ENCODE data around the gene EHMT2.
"Not testable (repeated sequence)": the region's sequence is repeated elsewhere in the genome, so short reads cannot be mapped to it uniquely, and the experiment has no call there.

Gene EHMT2

DNA sequence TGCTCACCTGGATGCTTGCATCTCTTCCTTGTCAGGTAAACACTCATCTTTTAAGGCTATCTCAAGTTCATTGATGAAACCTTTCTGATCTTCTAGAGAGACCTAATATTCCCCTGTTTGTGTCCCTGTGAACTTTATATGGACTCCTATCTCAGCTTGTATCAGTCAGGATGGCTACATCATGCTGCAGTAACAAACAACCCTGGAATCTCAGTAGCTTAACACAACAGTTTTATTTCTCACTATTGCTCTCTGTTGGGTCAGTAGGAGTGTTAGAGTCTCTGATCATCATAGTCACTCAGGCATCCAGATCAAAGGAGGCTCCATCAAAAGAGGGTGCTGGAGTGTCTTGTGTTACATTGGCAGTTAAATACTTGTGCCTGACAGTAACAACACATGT is 17.9 kb upstream of the EHMT2 start:
- no peak for DNase-seq (ENCODE audit: low read depth in 2 of 2)

DNA sequence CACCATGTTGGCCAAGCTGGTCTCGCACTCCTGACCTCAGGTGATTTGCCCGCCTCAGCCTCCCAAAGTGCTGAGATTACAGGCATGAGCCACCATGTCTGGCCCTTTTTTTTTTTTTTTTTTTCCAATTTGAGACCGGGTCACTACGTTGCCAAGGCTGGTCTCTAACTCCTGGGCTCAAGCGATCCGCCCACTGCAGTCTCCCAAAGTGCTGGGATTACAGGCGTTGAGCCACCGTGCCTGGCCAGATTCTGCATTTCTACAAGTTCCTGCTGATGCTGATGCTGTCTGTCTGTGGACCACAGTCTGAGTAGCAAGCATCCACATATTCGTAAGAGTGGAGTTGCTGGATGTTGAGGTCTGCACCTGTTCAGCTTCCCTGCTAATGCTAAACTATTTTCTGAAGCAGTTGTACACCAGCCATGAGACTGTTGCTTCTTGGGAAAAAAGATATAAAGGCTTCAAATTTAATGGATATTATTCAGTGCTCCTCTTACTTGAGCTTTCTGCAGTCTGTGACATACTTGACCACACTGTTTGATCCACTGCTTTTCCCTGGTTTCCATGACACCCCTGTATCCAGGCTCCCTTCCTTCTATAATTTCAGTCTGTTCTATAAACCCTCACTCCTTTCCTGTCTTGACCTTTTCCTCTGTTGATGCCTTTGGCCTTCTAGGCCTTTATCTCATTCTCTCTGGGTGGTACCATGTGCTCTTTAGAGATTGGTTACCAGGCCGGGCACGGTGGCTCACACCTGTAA is 14.5 kb upstream of the EHMT2 start:
- DNase-seq (ENCODE audit: low read depth in 2 of 2), result no peak

DNA sequence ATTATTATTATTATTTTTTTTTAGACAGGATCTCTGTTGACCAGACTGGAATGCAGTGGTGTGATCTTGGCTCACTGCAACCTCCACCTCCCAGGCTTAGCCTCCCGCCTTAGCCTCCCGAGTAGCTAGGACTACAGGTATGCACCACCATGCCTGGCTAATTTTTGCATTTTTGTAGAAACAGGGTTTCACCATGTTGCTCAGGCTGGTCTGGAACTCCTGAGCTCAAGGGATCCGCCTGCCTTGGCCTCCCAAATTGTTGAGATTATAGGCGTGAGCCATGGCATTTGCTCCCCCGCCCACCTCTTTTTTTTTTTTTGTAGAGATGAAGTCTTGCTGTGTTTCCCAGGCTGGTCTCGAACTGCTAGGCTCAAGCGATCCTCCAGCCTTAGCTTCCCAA is 11.8 kb upstream of the EHMT2 start:
- not testable (repeated sequence) for DNase-seq (ENCODE audit: low read depth in 2 of 2)

DNA sequence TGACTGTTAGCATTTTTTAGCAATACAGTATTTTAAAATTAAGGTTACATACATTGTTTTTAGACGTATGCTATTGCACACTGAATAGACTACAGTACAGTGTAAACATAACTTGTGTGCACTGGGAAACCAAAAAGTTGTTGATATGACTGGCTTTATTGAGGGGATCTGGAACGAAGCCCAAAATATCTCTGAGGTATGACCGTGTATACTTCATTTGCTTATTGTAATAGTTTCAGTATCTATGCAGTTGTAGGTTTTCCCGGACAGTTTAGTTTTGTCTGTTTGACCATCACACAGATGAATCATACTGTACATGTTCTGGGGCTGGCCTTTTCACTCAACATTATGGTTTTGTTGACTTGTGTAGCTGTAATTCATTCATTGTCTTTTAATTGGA is 11.3 kb upstream of the EHMT2 start:
- no peak for DNase-seq (ENCODE audit: low read depth in 2 of 2)

DNA sequence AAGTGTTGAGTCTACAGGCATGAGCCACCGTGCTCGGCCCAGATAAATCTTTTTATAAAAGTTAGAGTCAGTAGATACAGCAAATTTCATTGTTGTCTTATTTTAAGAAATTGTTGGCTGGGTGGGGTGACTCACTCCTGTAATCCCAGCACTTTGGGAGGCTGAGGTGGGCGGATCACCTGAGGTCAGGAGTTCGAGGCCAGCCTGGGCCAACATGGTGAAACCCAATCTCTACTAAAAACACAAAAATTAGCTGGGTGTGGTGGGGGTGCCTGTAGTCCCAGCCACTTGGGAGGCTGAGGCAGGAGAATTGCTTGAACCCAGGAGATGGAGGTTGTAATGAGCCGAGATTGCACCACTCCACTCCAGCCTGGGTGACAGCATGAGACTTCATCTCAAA is 10.8 kb upstream of the EHMT2 start:
- not testable (repeated sequence) for DNase-seq (ENCODE audit: low read depth in 2 of 2)

DNA sequence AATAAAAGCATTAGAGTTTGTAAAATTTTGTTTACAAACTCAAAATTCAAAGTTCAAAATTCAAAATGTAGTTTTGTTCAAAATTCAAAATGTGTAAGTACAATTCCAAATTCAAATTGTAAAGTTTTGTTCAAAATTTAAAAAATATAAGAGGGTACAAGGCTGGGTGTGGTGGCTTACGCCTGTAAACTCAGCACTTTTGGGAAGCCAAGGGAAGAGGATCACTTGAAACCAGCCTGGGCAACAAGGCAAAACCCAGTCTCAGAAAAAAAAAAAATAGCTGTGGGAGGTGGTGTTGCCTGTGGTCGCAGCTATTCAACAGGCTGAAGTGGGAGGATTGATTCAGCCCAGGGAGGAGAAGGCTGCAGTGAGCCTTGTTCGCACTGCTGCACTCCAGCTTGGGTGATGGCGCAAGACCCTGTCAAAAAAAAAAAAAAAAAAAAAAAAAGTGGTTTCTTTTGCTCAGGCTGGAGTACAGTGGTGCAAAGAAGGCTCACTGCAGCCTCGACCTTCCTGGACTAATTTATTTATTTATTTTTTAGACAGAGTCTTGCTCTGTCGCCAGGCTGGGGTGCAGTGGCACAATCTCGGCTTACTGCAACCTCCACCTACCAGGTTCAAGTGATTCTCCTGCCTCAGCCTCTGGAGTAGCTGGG is 9.8 kb upstream of the EHMT2 start:
- DNase-seq (ENCODE audit: low read depth in 2 of 2), result no peak

DNA sequence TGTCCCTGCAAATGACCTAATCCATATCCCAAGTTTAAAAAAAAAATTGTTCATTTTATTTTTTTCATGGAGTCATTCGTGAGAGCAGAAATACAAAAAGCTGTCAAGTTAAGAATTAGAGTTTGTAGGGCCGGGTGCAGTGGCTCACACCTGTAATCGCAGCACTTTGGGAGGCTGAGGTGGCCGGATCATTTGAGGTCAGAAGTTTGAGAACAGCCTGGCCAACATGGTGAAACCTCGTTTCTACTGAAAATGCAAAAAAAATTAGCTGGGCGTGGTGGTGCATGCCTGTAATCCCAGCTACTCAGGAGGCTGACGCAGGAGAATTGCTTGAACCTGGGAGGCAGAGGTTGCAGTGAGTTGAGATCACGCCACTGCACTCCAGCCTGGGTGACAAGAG is 9.2 kb upstream of the EHMT2 start:
- not testable (repeated sequence) for DNase-seq (ENCODE audit: low read depth in 2 of 2)

DNA sequence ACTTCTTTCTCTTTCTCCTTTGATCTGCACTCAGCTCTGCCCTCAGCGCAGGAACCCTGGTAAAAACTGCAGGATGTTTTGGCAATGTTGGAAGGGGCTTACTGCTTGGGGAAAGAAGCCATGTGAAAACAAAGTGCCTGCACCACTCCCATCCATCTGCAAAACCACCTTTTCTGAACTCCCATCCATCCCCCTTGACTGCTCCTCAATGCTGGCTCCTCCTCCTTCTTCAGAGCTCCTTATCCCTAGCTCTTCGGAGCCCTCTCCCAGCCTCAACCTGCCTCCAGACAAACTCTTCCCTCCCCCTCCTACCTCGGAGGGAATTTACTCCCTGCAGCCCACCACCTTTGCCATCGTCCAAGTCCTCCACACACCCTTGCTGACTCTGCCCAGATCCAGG is 8.6 kb upstream of the EHMT2 start:
- DNase-seq (ENCODE audit: low read depth in 2 of 2), result no peak

DNA sequence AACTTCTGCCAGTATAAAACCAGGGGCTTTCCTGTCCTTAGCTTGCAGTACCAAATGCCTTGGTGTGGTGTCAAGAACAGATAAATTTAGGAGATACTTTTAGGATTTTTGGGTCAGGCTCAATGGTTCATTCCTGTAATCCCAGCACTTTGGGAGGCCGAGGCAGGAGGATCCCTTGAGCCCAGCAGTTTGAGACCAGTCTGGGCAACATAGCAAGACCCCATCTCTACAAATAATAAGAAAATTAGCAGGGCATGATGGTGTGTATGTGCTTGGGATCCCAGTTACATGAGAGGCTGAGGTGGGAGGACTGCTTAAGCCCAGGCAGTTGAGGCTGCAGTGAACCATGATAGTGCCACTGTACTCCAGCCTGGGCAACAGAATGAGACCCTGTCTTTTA is 7.5 kb upstream of the EHMT2 start:
- no peak for DNase-seq (ENCODE audit: low read depth in 2 of 2)

DNA sequence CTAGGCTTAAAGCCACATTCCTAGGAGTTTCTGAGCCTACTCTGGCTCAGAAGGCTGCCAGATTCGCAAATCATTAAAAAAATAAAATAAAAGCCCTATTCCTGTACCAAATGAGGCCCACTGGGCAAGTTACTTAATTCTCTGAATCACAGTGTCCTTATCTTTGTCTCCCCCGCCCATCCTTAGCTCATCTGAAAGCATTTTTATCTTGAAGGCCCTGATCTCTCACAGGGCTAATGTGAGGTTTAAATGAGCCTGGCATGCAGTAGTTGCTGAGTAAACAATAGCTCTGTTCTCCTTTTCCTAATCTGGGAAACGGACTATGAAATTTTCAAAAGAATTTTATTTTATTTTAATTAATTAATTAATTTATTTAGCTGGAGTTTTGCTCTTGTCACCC is 6.5 kb upstream of the EHMT2 start:
- no peak for DNase-seq (ENCODE audit: low read depth in 2 of 2)

DNA sequence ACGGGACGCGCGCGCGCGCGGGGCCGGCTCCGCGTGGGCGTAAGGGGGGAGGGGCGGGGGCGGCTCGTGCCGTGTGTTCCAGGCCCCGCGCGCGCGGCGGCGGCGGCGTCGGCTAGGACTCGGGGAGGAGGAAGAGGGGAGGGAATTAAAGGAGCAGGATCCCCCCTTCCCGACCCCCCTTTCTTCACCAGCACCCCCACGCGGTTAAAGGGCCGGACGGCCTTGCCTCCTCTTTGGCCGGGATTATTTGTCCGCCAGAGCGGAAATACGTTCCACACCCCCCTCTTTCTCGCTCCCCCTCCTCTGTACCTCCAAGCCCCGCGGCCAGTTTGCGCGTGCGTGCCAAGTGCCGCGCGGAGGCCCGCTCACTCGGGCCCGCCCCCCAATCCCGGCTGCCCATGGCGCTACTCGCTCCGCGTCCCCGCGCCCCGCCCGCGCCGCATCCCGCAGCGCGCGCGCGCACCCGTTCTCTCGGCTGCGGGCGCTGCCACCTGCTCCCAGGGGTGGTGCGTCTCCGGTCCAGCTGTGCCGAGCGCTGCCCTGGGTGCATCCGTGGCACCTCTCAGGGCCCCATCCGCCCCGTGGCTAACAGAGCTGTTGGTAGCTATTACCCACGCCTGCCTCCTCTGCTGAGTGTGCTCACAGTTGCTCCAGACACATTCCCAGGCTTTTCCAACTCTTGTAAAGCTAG is 4.6 kb upstream of the EHMT2 start, which contains the start of gene ZBTB12:
ZBTB12 (minus strand) TSS at position 134 of the 691 bp plus-strand sequence. CDS start 781 bp downstream, outside the sequence.
- peak; percentile 68 for DNase-seq (ENCODE audit: low read depth in 2 of 2)

DNA sequence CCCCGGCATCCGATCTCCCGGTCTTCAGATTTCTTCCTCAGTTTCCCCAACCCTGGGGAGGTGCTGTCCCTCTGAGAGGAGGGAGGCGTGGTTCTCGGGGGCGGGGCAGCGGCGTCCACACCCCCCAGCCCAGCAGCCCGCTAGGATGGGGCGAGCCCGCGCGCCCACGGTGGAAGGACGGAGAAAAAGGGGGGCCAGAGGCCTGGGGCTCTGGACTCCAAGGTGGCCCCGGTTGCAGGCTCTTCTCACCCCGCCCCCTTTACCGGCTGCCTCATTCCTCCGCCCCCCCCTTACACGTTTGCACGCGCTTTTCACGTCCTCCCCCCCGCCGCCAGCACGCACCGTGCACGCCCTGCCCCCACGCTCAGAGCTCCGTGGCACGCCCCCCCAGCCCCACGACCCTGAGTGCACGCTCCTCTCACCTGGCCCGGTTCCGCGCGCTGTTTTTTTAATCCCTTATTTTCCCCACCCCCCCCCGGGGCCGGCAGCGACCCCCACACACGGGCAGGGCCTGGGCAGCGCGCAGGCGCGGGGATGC is 4.0 kb upstream of the EHMT2 start:
- DNase-seq (ENCODE audit: low read depth in 2 of 2), result peak in 1 of 2 donors; percentile 51

DNA sequence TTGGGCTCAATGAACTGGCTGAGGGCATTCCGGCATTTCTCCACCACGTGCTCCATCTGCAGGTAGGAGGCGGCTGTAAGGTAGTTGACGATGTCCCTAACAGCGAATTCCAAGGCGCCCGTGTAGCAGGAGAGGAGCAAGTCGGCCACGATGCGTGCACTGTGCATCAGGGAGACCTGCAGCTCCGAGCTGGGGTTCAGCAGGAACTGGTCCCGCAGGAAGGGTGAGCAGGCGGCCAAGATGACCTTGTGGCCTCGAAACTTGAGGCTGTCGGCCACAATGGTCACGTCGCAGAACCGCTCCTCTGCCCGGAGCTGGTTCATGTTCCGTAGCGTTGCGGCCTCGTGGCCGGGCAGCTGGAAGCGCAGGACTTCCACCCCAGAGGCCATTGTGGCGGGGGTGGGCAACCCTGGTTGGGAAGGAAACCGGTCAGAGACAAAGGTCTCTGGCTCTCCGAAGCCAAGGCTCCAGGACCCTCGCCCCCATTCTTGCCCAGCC is 3.5 kb upstream of the EHMT2 start:
- no peak for DNase-seq (ENCODE audit: low read depth in 2 of 2)

DNA sequence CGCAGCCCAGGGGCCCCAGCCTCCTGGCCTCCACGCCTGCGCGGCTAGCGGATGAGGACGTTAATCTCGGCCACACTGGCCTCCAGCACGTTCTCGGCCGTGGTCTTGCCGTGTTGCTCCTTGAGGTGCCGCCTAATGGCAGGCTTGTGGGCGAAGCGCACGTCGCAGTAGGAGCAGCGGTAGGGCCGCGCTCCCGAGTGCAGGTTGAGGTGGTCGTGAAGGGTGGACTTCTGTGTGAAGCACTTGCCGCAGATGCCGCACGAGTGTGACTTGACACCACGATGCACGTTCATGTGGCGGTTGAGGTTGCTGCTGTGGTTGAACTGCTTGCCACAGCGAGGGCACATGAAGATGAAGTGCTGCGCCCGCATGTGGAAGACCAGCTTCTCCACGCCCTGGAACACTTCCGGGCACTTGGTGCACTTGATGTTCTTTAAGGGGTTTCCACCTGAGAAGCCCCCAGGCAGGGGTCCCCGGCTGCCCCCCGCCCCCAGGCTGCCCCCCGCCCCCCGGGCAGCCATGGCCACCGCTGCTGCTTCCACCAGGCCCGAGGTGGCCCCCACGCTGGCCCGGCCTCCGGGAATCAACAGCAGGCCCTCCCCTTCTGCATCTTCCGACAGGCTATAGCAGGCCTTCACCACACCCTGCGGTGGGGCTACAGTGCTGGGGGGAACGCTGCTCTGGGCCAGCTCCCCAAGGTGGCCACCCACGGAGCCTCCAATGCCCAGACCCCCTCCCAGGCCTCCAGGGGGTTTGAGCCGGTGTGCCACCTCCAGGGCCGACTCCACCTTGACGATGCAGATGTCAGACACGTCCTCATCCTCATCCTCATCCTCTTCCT is 2.6 kb upstream of the EHMT2 start:
- no peak for DNase-seq (ENCODE audit: low read depth in 2 of 2)

DNA sequence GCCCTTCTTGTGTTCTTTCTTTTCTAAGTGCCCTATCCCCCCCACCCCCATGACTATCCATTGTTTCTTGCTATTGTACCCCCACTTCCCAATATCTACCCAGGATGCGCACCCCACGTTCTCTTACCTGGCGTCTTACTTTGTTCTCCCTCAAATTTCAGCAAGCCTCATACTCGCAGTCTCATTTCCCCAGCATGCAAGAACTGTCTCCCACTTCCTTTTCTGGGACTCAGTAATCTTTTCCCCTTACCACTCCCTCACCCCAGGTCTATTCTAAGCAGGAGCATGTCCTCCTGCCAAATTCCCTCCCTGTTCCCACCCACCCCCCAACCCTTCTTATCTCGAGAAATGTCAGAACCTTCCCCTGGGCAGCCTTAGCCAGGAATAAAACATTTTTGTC is 1.7 kb upstream of the EHMT2 start:
- no peak for DNase-seq (ENCODE audit: low read depth in 2 of 2)

DNA sequence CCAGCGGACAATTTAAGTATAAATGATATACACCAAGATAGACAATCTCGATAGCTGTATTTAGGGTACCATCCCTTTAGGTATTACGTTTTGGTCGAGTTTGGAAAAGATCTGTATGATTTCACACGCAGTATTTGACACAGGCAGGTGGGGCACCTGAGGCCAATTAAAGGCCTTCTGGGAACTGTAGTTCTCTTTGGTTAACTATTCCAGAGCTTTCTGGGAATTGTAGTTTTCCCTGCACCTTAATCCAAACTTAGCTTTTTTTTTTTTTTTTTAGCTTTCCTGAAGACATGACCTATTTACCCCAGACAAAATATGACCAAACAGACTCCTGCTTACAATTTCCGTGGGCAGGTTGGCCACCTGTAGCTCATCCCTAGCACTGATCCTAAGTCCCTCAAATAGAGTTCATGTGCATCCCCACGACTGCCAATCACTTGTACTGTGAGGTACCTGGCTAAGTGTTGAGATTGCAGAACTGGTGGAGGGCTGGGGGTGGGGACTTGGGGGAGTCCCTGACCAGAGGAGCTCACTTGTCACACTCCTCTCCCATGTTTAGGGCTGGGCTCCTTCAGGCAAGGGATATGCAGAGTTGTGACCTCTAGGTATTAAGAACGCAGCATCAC is 999 bp upstream of the EHMT2 start:
- DNase-seq (ENCODE audit: low read depth in 2 of 2), result no peak

DNA sequence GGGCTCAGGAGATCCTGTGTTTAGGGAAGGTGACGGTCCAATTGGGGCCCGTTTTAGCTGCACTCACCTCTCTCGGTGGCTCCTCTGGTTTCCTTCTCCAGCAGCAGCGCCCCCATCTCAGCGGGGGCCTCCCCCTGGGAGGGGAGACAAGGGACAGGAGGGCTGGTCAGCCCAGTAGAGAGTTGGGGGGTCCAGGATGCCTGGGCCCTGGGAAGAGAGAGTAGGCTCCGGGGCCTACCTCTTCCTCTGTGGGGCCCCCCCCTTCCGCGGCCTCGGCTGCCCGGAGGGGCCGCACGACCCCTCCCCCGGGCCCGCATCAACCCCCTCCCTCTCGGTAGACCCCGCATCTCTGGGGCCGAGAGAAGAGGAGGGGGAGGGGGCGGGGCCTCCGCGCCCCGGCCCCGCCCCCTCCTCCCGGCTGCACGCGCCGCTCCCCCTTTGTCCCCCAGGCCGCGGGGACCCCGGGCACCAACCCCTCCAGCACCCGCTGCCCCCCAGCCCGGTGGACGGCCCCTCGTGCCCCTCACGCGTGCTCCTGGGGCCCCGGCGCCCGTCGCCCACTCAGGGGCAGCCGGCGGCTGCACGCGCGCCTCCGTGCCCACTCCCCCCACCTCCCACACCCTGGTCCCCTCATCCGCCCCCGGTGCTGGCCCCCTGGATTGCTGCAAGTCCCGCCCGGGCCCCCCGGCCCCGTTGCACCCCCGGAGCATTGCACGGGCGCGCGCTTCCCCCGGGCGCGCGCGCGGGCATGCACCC is 464 bp downstream of the EHMT2 start:
- no peak for DNase-seq (ENCODE audit: low read depth in 2 of 2)

DNA sequence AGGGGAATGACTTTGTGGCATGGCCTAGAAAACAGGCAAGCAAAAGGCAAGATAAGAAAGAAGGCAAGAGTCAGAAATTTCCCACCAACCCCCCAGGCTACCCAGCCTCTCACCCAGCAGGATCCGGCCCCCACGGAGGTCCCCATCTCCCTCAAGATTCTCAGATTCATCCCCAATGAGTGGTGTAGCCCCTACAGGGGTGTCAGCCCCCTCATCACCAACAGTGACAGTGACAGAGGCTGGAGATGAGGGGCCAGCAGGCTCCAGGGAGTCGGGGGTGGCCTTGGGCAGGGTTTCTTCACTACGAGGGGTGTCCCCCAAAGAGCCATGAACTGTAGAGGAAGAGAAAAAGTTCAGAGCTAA is 1.0 kb downstream of the EHMT2 start:
- DNase-seq (ENCODE audit: low read depth in 2 of 2), result no peak

DNA sequence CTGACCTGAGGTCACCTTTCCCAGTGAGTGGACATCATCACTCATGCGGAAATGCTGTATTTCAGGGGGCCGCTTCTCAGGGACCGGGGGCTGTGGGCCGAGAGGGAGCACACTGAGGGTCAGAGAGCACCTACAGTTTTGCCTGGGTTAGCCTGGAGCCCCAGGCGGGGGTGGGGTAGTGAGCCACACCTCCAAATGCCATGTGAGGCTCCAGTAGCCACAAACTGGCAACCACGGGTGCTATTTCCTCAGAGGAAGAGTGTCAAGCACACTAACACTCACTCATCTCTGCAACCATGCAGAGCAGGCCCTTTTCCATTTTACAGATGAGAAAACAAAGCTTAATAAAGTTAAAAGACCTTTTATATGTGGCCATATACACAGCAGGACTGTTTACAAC is 4.7 kb downstream of the EHMT2 start:
- no peak for DNase-seq (ENCODE audit: low read depth in 2 of 2)

DNA sequence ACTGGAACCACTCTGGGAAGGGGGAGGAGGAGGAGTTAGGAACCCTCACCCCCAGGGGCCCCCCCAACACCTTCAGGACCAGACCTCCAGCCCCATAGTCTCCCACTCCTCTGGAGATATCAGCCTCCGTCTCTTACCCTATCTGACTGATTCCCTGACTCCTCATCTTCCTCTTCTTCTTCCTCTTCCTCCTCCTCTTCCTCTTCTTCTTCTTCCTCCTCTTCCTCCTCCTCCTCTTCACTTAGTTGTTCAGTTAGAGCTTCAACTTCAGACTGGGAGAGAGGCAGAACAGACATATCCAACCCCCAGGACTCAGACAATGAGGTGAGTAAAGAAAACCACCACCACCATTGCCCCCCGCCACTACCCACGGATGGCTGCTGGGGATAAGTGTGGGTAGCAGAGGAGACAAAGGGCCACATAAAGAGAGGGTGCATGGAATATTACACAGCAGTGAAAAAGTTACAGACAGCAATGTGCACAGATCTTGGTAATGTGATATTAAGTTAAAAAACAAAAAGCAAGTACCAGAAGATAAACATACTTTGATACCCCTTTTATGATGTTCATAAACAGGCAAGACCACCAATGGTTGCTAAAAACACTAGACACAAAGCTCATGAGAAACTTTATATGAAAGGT is 8.0 kb downstream of the EHMT2 start:
- no peak for DNase-seq (ENCODE audit: low read depth in 2 of 2)
